ENCODE results near the gene PTGIR. TPM values are rescaled to one million over a fixed set of nuclear protein-coding genes. Genes with fewer than 3 reads are reported as not detected.

Gene PTGIR
- polyA plus RNA-seq, 4 donors = 1.5 to 2.6 (median 2.3) TPM

Other genes starting within 250 kb of the PTGIR start
- 10 to 100 TPM; 54.6 to 68.1 (median 58.8) TPM for gene CCDC8, start 211.5 kb downstream of the PTGIR start, polyA plus RNA-seq (ENCODE audit: insufficient read length in 4 of 4)
- under 1 TPM; 0.41 to 0.80 (median 0.57) TPM for gene PNMA8C, start 196.2 kb downstream of the PTGIR start, polyA plus RNA-seq (ENCODE audit: insufficient read length in 4 of 4)
- 10 to 100 TPM; 46.9 to 72.5 (median 54.5) TPM for gene PNMA8A, start 153.5 kb downstream of the PTGIR start, polyA plus RNA-seq (ENCODE audit: insufficient read length in 4 of 4)
- gene PNMA8B, start 129.2 kb downstream of the PTGIR start, polyA plus RNA-seq (ENCODE audit: insufficient read length in 4 of 4) = 1 to 10 TPM; 4.0 to 5.1 (median 4.8) TPM
- 100 to 1,000 TPM; 436 to 442 (median 441) TPM for gene CALM3, start 23.8 kb downstream of the PTGIR start, polyA plus RNA-seq (ENCODE audit: insufficient read length in 4 of 4)
- gene GNG8, start 11.1 kb upstream of the PTGIR start, polyA plus RNA-seq (ENCODE audit: insufficient read length in 4 of 4) = 1 to 10 TPM; 2.4 to 4.7 (median 2.7) TPM
- gene DACT3, start 36.1 kb upstream of the PTGIR start, polyA plus RNA-seq (ENCODE audit: insufficient read length in 4 of 4) = 10 to 100 TPM; 24.2 to 29.1 (median 27.5) TPM
- gene PRKD2, start 92.0 kb upstream of the PTGIR start, polyA plus RNA-seq (ENCODE audit: insufficient read length in 4 of 4) = 10 to 100 TPM; 28.6 to 41.1 (median 39.6) TPM
- 10 to 100 TPM; 18.0 to 22.3 (median 21.5) TPM for gene FKRP, start 121.0 kb upstream of the PTGIR start, polyA plus RNA-seq (ENCODE audit: insufficient read length in 4 of 4)
- gene STRN4, start 121.4 kb upstream of the PTGIR start, polyA plus RNA-seq (ENCODE audit: insufficient read length in 4 of 4) = 10 to 100 TPM; 78.5 to 94.7 (median 81.2) TPM
- gene SLC1A5, start 163.5 kb upstream of the PTGIR start, polyA plus RNA-seq (ENCODE audit: insufficient read length in 4 of 4) = 10 to 100 TPM; 37.8 to 54.3 (median 41.2) TPM
- 100 to 1,000 TPM in 1 of 4 donors, 10 to 100 TPM in 3; 81.9 to 109 (median 92.9) TPM for gene AP2S1, start 225.8 kb upstream of the PTGIR start, polyA plus RNA-seq (ENCODE audit: insufficient read length in 4 of 4)
- 10 to 100 TPM; 48.4 to 54.5 (median 48.7) TPM for gene ARHGAP35, start 235.9 kb upstream of the PTGIR start, polyA plus RNA-seq (ENCODE audit: insufficient read length in 4 of 4)